Glomerular visceral epithelial cell (primary cell): ENCODE measurements around the gene POFUT2.

Experiments
- DNase-seq: peaks from one replicate; pipeline ENCODE4 v3.0.0-alpha.2; 2016; ENCODE audit errors: extremely low spot score

The POFUT2 gene, protein sequence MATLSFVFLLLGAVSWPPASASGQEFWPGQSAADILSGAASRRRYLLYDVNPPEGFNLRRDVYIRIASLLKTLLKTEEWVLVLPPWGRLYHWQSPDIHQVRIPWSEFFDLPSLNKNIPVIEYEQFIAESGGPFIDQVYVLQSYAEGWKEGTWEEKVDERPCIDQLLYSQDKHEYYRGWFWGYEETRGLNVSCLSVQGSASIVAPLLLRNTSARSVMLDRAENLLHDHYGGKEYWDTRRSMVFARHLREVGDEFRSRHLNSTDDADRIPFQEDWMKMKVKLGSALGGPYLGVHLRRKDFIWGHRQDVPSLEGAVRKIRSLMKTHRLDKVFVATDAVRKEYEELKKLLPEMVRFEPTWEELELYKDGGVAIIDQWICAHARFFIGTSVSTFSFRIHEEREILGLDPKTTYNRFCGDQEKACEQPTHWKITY

DNA sequence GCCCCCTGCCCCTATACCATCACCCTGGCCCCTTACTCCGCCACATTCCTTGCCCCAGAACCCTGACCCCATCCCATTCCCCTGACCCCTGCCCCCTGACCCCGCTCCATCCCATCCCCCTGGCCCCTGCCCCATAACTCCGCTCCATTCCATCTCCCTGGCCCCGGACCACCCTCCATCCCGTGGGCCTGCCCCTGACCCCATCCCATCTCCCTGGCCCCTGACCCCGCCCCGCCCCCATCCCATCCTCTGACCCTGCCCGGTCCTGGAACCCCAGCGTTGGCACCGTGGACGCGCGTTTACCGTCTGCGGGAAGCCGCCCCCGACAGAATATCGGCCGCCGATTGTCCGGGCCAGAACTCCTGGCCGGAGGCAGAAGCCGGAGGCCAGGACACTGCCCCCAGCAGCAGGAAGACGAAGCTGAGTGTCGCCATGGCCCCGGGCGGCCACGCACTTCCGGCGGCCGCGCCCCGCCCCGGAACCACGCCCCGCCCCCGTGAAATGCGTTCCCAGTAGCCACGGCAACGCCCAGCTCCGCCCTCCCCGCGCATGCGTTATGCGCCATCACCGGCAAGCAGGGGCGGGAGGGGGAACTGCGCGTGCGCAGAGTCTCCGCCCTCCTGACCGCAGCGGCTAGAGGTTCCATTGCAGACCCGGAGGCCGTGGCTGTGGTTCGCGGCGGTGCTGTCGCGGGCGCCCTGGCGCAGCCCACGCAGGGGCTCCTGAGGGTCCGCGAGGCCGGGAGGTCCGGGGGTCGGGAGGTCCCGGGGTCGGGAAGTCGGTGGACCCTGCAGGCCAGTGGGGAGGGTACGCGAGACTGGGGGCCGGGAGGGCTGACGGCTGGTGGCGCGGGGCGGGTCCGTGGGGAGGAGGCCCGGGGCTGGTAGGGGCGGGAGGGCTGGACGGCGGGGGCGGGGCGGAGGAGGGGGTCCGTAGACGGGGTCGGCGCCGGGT, at the start of gene POFUT2:
TSS of gene POFUT2 (minus strand) at position 458 of the 954 bp plus-strand sequence. CDS start at position 434, 24 bp downstream.
- DNase-seq: peak; percentile 97

DNA sequence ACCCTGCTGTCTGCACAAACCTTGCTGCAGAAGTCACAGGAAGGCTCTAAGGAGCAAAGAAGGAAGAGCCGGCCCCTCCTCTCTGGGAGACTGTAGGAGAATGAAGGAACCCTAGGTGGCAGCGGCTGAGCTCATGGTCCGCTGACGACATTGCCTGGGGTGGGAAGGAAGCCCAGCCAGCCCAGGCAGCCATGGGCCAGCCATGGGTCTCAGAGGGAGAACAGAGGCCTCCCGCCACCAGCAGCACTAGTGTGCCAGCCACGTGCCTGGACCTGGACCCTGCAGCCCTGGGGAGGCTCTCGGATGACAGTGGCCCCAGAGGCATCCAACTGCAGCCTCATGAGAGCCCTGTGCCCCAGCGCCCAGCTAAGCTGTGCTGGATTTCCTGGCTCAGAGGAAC, 49.2 kb upstream of the POFUT2 start:
- DNase-seq: peak; percentile 58

GRCh38 chr21:45336535-45336810, 48.8 kb upstream of the POFUT2 start:
- DNase-seq: no peak

DNA sequence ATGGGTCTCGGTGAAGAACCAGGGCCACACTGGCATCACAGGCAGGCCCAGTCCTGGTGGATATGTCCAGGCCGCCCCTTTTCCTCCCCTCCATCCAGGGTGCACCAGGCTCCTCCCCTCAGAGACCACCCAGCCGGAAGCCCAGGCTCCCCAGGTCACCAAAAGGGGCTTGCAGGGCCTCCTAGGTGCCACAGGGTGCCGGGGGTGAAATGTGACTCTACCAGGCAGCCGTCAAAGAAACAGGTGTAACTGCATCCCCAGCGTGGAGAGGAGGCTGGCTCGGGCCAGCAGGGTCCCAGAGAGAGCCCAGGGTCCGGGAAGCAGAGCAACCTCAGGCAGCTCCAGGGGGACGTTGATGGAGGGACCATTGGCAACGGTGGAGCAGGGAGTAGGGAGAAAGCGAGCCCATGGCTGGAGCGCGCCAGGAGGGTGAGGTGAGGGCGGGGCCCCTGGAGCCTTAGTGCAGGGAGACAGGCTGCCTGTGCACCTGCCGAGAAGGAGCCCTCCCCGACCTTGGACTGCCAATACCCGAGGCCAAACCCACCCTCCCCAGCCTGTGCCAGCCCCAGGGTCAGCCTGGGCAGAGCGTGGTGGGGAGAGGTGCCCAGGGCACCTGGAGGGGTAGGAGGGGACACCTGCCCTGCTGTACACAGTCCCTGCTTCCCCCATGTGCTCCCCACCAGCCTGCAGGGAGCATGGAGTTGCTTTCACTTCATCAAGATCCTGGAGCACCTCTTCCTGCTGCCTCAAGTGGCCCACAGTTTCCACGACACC, 48.3 kb upstream of the POFUT2 start:
- DNase-seq: no peak

DNA sequence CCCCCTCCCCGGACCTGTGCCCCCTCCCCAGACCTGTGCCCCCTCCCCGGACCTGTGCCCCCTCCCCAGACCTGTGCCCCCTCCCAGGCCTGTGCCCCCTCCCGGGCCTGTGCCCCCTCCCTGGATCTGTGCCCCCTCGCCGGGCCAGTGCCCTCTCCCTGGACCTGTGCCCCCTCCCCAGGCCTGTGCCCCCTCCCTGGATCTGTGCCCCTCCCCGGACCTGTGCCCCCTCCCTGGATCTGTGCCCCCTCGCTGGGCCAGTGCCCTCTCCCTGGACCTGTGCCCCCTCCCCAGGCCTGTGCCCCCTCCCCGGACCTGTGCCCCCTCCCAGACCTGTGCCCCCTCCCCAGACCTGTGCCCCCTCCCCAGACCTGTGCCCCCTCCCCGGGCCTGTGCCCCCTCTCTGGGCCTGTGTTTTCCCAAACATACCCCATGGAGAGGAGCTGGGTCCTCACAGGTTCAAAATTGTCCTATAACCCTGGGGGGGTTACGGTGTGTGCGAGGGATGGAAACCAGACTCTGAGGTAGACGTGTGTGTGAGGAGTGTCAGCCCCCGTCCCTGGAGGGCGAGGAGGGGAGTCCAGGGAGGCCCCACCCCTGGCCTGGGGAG, 47.6 kb upstream of the POFUT2 start:
- no peak for DNase-seq

GRCh38 chr21:45334591-45335081, 46.9 kb upstream of the POFUT2 start:
- DNase-seq: no peak

- DNase-seq: no peak
These were observed 46.4 kb upstream of the POFUT2 start for GRCh38 chr21:45334134-45334533.

GRCh38 chr21:45333583-45334121, 46.0 kb upstream of the POFUT2 start:
- peak; percentile 81 for DNase-seq

- DNase-seq: no peak
These were observed 45.4 kb upstream of the POFUT2 start for GRCh38 chr21:45332981-45333582.

DNA sequence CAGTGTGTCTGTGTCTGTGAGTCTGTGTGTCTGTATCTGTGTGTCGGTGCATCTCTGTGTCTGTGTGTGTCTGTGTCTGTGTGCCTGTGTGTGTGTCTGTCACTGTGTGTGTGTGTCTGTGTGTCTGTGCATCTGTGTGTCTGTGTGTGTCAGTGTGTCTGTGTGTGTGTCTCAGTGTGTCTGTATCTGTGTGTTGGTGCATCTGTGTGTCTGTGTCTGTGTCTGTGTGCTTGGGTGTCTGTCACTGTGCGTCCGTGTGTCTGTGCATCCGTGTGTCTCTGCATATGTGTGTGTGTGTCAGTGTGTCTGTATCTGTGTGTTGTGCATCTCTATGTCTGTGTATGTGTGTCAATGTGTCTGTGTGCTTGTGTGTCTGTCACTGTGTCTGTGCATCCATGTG, 44.7 kb upstream of the POFUT2 start:
- no peak for DNase-seq

- DNase-seq: no peak
These were observed 43.9 kb upstream of the POFUT2 start for GRCh38 chr21:45331531-45332147.

DNA sequence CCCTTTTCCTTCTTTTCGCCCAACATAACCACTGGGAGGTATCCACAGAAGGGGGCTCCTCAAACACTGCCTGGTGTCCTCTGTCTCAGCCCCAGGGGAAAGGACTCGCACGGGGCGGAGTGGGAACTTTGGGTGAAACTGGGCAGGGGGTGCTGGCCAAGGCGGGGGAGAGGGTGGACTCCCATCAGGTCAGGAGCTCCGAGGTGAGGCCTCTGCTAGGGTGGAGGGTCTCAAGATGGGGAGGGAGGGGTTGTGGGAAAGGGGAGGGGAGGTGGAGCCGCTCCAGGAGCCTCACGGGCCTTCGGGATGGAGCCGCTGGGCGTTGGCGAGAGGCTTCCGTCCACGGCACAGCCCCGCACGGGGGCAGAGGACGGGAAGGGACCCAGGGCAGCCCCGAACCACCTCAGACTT, 43.2 kb upstream of the POFUT2 start:
- no peak for DNase-seq

GRCh38 chr21:45330075-45330781, 42.5 kb upstream of the POFUT2 start:
- DNase-seq: peak; percentile 99

GRCh38 chr21:45329261-45330074, 41.8 kb upstream of the POFUT2 start:
- DNase-seq: peak; percentile 89

DNA sequence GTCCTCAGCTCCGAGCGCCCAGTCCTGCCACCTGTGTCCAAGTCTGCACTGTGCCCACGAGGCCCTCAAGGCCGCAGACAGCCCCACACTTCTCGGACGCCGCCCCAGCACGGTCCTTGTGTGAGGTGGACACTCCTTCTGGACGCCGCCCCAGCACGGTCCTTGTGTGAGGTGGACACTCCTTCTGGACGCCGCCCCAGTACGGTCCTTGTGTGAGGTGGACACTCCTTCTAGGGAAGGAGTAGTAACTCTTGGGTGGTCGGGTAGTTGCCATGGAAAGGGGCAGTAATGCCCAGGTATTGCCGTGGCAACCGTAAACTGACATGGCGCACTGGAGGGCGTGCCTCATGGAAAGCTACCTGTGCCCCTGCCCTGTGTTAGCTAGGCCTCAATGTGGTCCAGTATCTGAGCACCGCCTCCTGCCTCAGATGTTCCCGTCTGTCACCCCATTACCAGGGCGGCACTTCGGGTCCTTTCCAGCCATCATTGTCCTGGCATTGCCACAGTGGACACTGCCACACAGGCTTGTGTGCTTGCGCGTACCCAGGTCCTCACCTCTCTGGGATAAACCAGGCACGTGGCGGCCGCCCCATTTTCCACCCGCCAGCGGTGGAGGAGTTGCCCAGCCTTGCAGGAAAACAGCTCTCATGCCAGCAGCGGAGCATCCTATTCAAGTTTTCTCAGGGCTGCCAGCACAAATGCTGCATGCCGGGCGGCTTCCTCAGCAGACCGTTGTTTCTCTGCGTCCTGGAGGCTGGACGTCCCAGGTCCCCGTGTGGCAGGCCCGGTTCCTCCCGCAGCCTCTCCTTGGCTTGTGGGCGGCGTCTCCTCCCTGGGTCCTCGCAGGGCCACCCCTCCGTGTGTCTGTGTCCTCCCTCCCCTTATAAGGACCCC, 40.8 kb upstream of the POFUT2 start:
- DNase-seq: no peak

DNA sequence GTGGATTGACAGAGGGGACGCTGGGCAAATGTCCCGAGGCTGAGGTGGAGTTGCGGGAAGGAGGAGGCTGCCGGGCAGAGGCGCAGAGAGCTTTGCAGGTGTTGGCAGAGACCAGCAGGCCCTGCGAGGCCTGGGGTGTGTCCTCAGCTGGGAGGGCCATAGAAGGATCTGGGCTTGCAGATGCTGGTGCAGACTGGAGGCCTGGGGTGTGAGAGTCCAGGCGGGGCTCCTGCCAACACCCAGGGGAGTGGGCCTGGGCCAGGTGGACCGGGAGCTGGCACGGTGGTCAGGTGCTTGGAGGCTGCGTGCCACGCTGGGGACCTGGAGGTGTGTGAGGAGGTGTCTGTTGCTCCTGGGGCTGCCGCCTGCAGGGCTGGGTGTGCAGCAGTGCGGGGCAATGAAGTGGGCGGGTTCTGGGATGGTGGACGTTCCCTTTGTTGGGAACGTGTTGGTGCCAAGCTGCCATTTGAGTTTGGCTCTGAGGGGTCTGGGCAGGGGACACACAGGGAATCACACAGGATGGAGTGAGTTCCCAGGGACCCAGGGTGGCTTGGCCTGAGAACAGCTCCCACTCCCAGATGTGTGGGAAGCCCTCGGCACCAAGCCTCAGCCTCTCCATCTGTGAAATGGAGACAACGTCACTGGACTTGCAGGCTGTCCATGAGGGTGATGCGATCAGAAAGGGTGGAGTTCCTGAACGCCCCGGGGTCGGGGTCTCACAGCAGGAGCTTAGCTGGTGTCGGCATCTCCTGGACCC, 39.9 kb upstream of the POFUT2 start:
- no peak for DNase-seq

DNA sequence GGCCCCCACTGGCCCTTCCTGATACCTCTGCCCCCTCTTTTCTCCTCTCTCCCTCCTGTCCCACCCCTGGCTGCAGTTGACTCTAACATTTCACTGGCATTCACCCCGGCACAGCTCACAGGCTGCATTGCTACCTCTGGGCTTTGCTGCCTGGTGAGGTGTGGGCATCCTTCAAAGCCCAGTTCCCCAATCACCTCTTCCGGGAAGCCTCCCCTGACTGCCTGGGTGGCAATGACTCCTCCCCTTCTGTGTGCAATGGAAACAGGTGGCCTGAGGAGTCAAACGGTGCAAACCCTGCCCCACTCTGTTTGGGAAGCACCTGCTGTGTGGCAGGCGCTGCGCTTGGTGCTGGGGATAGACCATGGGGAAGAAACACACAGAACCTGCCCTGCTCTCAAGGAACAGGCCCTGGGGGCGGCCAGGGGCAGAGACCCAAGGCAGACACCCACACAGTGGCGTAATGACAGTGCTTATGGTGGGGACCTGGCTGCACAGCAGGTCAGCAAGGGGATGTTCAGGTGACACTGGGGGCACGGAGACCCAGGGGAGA, 39.3 kb upstream of the POFUT2 start:
- DNase-seq: no peak
